Loucy (cell line): ENCODE results near the gene SNURF.
A peak's percentile ranks its signal among the peaks of the same experiment; 100 is the strongest.

Experiments
- H2AFZ ChIP-seq: fragments of 200-600 bp; sonication (generic); 2 replicates; pipeline ENCODE4 v1.6.0; 2016; ENCODE audit warnings: antibody characterized with exemption, mild to moderate bottlenecking, low read length, moderate library complexity
- H3F3A ChIP-seq: fragments of 200-600 bp; 2 replicates; pipeline ENCODE4 v1.6.0; 2016; ENCODE audit warnings: antibody characterized with exemption, low read depth, mild to moderate bottlenecking
- H3K27me3 ChIP-seq: fragments of 200-600 bp; sonication (generic); 2 replicates; pipeline ENCODE4 v1.6.1; 2014; ENCODE audit warnings: low read length, mild to moderate bottlenecking; ENCODE audit not compliant: insufficient read depth, poor library complexity, severe bottlenecking
- H3K36me3 ChIP-seq: fragments of 200-600 bp; sonication (generic); 2 replicates; pipeline ENCODE4 v1.6.1; 2016; ENCODE audit warnings: low read length; ENCODE audit not compliant: insufficient read depth
- H3K4me1 ChIP-seq: fragments of 200-600 bp; sonication (generic); 2 replicates; pipeline ENCODE4 v1.5.1; 2014; ENCODE audit warnings: low read length, mild to moderate bottlenecking; ENCODE audit not compliant: insufficient read depth, poor library complexity, severe bottlenecking
- H3K4me2 ChIP-seq: fragments of 200-600 bp; sonication (generic); 2 replicates; pipeline ENCODE4 v1.6.0; 2014; ENCODE audit warnings: antibody characterized with exemption, low read length, low read depth, mild to moderate bottlenecking; ENCODE audit not compliant: poor library complexity, severe bottlenecking
- H3K4me3 ChIP-seq: fragments of 200-600 bp; sonication (generic); 2 replicates; pipeline ENCODE4 v1.5.1; 2014; ENCODE audit warnings: low read length, mild to moderate bottlenecking, mixed read lengths; ENCODE audit not compliant: poor library complexity, severe bottlenecking
- H3K79me2 ChIP-seq: fragments of 200-600 bp; sonication (generic); 2 replicates; pipeline ENCODE4 v1.6.1; 2014; ENCODE audit warnings: low read length; ENCODE audit not compliant: insufficient read depth
- H3K9ac ChIP-seq: fragments of 200-600 bp; sonication (generic); 2 replicates; pipeline ENCODE4 v1.6.0; 2014; ENCODE audit warnings: mild to moderate bottlenecking, low read depth, low read length, moderate library complexity; ENCODE audit not compliant: poor library complexity, severe bottlenecking
- H3K9me2 ChIP-seq: fragments of 200-600 bp; sonication (generic); replicated peaks from 2 replicates; pipeline ENCODE4 v1.6.1; 2016; ENCODE audit warnings: low read depth, low read length, mixed read lengths
- H3K9me3 ChIP-seq: fragments of 200-600 bp; sonication (generic); 2 replicates; pipeline ENCODE4 v1.6.1; 2014; ENCODE audit warnings: mild to moderate bottlenecking, antibody characterized with exemption, low read length, low read depth; ENCODE audit not compliant: insufficient read depth
- H4K20me1 ChIP-seq: fragments of 200-600 bp; sonication (generic); 2 replicates; pipeline ENCODE4 v1.6.0; 2014; ENCODE audit warnings: antibody characterized with exemption, low read length, mild to moderate bottlenecking; ENCODE audit not compliant: insufficient read depth, poor library complexity, severe bottlenecking
- EZH2phosphoT487 ChIP-seq: fragments of 200-600 bp; IDR thresholded peaks from 2 replicates; pipeline ENCODE4 v1.6.1; 2018; ENCODE audit warnings: antibody characterized with exemption, mild to moderate bottlenecking, moderate library complexity, borderline replicate concordance
- TF ChIP-seq, protein P1 (sequence below): fragments of 200-600 bp; sonication (generic); conservative IDR thresholded peaks from 2 replicates; pipeline ENCODE4 v1.5.1; 2014; ENCODE audit warnings: mild to moderate bottlenecking, antibody characterized with exemption, low read length

The SNURF gene, protein sequence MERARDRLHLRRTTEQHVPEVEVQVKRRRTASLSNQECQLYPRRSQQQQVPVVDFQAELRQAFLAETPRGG

DNA sequence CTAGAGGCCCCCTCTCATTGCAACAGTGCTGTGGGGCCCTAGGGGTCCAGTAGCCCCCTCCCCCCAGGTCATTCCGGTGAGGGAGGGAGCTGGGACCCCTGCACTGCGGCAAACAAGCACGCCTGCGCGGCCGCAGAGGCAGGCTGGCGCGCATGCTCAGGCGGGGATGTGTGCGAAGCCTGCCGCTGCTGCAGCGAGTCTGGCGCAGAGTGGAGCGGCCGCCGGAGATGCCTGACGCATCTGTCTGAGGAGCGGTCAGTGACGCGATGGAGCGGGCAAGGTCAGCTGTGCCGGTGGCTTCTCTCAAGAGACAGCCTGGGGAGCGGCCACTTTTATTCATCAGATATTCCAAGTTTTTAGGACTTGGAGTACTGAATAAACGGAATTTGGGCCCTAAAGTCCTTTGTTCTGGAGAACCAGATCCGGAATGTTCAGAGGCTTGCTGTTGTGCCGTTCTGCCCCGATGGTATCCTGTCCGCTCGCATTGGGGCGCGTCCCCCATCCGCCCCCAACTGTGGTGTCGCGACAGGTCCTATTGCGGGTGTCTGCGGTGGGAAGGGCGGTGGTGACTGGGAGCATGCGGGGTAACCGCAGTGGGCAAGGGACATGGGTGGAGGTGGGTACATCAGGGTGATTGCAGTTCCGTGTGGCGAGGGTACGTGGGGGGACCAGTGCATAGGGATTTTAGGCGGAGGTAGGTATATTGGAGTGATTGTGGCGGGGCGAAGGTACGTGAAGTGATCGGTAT is at the start of gene SNURF, which contains the start of gene SNRPN:
Gene SNURF (plus strand): TSS at position 205 of the 748 bp plus-strand sequence. CDS start 62 bp downstream, at position 267.
Gene SNRPN (plus strand): TSS at position 205 of the 748 bp plus-strand sequence. CDS start 19,467 bp downstream, outside the sequence.
- peak within 1 kb of the TSS; percentile 90 for H3K4me3 ChIP-seq
- H3F3A ChIP-seq = no peaks in the 10 kb centered on the region
- peaks cover 24% of the 10 kb centered on the region for H4K20me1 ChIP-seq
- peak within 1 kb of the TSS; percentile 57 for H2AFZ ChIP-seq
- peaks cover 46% of the 10 kb centered on the region for H3K79me2 ChIP-seq
- no peaks in the 10 kb centered on the region for H3K36me3 ChIP-seq
- TF ChIP-seq, protein P1, sequence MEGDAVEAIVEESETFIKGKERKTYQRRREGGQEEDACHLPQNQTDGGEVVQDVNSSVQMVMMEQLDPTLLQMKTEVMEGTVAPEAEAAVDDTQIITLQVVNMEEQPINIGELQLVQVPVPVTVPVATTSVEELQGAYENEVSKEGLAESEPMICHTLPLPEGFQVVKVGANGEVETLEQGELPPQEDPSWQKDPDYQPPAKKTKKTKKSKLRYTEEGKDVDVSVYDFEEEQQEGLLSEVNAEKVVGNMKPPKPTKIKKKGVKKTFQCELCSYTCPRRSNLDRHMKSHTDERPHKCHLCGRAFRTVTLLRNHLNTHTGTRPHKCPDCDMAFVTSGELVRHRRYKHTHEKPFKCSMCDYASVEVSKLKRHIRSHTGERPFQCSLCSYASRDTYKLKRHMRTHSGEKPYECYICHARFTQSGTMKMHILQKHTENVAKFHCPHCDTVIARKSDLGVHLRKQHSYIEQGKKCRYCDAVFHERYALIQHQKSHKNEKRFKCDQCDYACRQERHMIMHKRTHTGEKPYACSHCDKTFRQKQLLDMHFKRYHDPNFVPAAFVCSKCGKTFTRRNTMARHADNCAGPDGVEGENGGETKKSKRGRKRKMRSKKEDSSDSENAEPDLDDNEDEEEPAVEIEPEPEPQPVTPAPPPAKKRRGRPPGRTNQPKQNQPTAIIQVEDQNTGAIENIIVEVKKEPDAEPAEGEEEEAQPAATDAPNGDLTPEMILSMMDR = no peak
- TF ChIP-seq EZH2phosphoT487 = no peak
- no peaks in the 10 kb centered on the region for H3K9me3 ChIP-seq
- no peaks in the 10 kb centered on the region for H3K9me2 ChIP-seq
- H3K9ac ChIP-seq = peak within 1 kb of the TSS; percentile 77
- no peaks in the 10 kb centered on the region for H3K27me3 ChIP-seq
- H3K4me1 ChIP-seq = peaks cover 24% of the 10 kb centered on the region
- H3K4me2 ChIP-seq = peak within 1 kb of the TSS; percentile 75

GRCh38 chr15:24916305-24917009 is 38.3 kb upstream of the SNURF start:
- H3K9ac ChIP-seq = no peak overlapping the region
- peak; percentile 86 for TF ChIP-seq EZH2phosphoT487
- TF ChIP-seq, protein P1 = no peak
- no peaks in the 10 kb centered on the region for H3K9me3 ChIP-seq
- no peak overlapping the region for H3K4me3 ChIP-seq
- no peaks in the 10 kb centered on the region for H3K79me2 ChIP-seq
- H3K9me2 ChIP-seq = no peaks in the 10 kb centered on the region
- no peaks in the 10 kb centered on the region for H4K20me1 ChIP-seq
- H3K27me3 ChIP-seq = peaks cover 77% of the 10 kb centered on the region
- H3F3A ChIP-seq = no peaks in the 10 kb centered on the region
- no peak overlapping the region for H2AFZ ChIP-seq
- no peaks in the 10 kb centered on the region for H3K36me3 ChIP-seq
- peaks cover 3% of the 10 kb centered on the region for H3K4me1 ChIP-seq
- H3K4me2 ChIP-seq = no peak overlapping the region

DNA sequence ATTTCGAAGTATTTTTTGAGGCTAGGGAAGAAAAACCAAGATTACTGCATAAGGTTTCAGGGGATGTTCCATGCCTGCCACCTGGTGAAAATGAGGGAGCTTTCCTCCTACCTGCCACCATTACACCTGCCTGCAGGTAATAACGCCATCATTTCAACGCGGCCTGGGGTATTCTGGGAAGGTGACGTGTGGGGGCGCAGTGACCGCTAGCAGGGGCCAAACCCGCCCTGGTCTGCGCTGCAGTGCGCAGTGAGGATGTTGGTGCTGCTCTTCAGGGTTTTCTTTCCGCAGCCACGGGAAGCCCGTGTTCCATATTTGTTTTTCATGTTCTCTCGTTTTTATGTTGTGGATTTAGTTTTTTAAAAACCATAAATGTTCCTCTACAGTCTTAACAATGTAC is 37.4 kb upstream of the SNURF start:
- H3K79me2 ChIP-seq = no peaks in the 10 kb centered on the region
- H2AFZ ChIP-seq = no peak overlapping the region
- H3K9me3 ChIP-seq = no peaks in the 10 kb centered on the region
- peaks cover 77% of the 10 kb centered on the region for H3K27me3 ChIP-seq
- H3K4me2 ChIP-seq = no peak overlapping the region
- no peaks in the 10 kb centered on the region for H4K20me1 ChIP-seq
- no peak overlapping the region for H3K4me3 ChIP-seq
- peaks cover 3% of the 10 kb centered on the region for H3K4me1 ChIP-seq
- no peaks in the 10 kb centered on the region for H3F3A ChIP-seq
- no peaks in the 10 kb centered on the region for H3K9me2 ChIP-seq
- no peak overlapping the region for H3K9ac ChIP-seq
- H3K36me3 ChIP-seq = no peaks in the 10 kb centered on the region
- TF ChIP-seq, protein P1 = no peak
- TF ChIP-seq EZH2phosphoT487 = no peak
